Activated CD4-positive, alpha-beta T cell treated with anti-CD3 and anti-CD28 coated beads for 24 hours (primary cell): ENCODE measurements around the gene CLCNKA.
"Not testable (repeated sequence)": the region's sequence is repeated elsewhere in the genome, so short reads cannot be mapped to it uniquely, and the experiment has no call there.

Experiments
- DNase-seq, 2 donors: peaks; one replicate each; pipeline ENCODE4 v3.0.0-alpha.2; 2020; ENCODE audit warnings: low read depth in 2 of 2

The CLCNKA gene

GRCh38 chr1:16042096-16042495 is 20.3 kb downstream of the CLCNKA start:
- DNase-seq = no peak

GRCh38 chr1:16042654-16043053 is 20.8 kb downstream of the CLCNKA start:
- DNase-seq = not testable (repeated sequence)

GRCh38 chr1:16043521-16043920 is 21.7 kb downstream of the CLCNKA start, which contains the start of gene CLCNKB:
Gene CLCNKB (plus strand): TSS chr1:16043782. CDS start chr1:16044493, 711 bp downstream.
- DNase-seq = no peak

GRCh38 chr1:16043950-16044349 is 22.1 kb downstream of the CLCNKA start:
- no peak for DNase-seq

GRCh38 chr1:16046842-16047241 is 25.0 kb downstream of the CLCNKA start:
- no peak for DNase-seq

- no peak for DNase-seq
These were observed 26.1 kb downstream of the CLCNKA start for GRCh38 chr1:16047791-16048475.

GRCh38 chr1:16048573-16049189 is 26.8 kb downstream of the CLCNKA start:
- peak in 1 of 2 donors; percentile 17 for DNase-seq

GRCh38 chr1:16050328-16050727 is 28.5 kb downstream of the CLCNKA start:
- no peak for DNase-seq

- no peak for DNase-seq
These were observed 29.2 kb downstream of the CLCNKA start for GRCh38 chr1:16051039-16051438.

GRCh38 chr1:16051949-16052348 is 30.1 kb downstream of the CLCNKA start:
- DNase-seq = not testable (repeated sequence)

GRCh38 chr1:16053781-16054502 is 32.1 kb downstream of the CLCNKA start:
- no peak for DNase-seq

GRCh38 chr1:16054598-16055540 is 33.0 kb downstream of the CLCNKA start:
- no peak for DNase-seq

- DNase-seq = peak; percentile 80 to 91
These were observed 34.0 kb downstream of the CLCNKA start for GRCh38 chr1:16055613-16056520.

- DNase-seq = not testable (repeated sequence)
These were observed 34.7 kb downstream of the CLCNKA start for GRCh38 chr1:16056521-16056912.

- not testable (repeated sequence) for DNase-seq
These were observed 35.6 kb downstream of the CLCNKA start for GRCh38 chr1:16057314-16057915.

- not testable (repeated sequence) for DNase-seq
These were observed 36.7 kb downstream of the CLCNKA start for GRCh38 chr1:16058394-16059120.

GRCh38 chr1:16061266-16061665 is 39.4 kb downstream of the CLCNKA start:
- no peak for DNase-seq

GRCh38 chr1:16061989-16062686 is 40.3 kb downstream of the CLCNKA start:
- not testable (repeated sequence) for DNase-seq

- DNase-seq = not testable (repeated sequence)
These were observed 40.8 kb downstream of the CLCNKA start for GRCh38 chr1:16062687-16063075.
